ENCODE data around the gene RABGAP1L.
"Not testable (repeated sequence)": the region's sequence is repeated elsewhere in the genome, so short reads cannot be mapped to it uniquely, and the experiment has no call there.

DNA sequence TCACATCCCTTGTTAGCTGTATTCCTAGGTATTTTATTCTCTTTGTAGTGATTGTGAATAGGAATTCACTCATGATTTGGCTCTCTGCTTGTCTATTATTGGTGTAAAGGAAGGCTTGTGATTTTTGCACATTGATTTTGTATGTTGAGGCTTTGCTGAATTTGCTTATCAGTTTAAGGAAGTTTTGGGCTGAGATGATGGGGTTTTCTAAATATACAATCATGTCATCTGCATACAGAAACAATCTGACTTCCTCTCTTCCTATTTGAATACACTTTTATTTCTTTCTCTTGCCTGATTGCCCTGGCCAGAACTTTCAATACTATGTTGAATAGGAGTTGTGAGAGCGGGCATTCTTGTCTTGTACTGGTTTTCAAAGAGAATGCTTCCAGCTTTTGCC lies 32.1 kb upstream of the RABGAP1L start:
- not testable (repeated sequence) for TF ChIP-seq POLR2AphosphoS5 (IDR thresholded peaks at IDR 0.05; ENCODE audit: insufficient read depth, low read depth, low read length); POLR2A (IDR thresholded peaks at IDR 0.05; ENCODE audit: low read depth, low read length)
- TF ChIP-seq, protein P1, sequence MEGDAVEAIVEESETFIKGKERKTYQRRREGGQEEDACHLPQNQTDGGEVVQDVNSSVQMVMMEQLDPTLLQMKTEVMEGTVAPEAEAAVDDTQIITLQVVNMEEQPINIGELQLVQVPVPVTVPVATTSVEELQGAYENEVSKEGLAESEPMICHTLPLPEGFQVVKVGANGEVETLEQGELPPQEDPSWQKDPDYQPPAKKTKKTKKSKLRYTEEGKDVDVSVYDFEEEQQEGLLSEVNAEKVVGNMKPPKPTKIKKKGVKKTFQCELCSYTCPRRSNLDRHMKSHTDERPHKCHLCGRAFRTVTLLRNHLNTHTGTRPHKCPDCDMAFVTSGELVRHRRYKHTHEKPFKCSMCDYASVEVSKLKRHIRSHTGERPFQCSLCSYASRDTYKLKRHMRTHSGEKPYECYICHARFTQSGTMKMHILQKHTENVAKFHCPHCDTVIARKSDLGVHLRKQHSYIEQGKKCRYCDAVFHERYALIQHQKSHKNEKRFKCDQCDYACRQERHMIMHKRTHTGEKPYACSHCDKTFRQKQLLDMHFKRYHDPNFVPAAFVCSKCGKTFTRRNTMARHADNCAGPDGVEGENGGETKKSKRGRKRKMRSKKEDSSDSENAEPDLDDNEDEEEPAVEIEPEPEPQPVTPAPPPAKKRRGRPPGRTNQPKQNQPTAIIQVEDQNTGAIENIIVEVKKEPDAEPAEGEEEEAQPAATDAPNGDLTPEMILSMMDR (IDR thresholded peaks at IDR 0.05; ENCODE audit: extremely low read depth in 1 of 2, insufficient read depth in 1 of 2, low read depth in 1 of 2, low read length in 2 of 2) = not testable (repeated sequence)

All from endothelial cell of umbilical vein (primary cell).